AML-193 (cell line): ENCODE data around the gene PKDCC.

Source experiments
- DNase-seq, 2 experiments: peaks; one replicate each; lab custom pipeline; 2025; lab: John Stamatoyannopoulos, UW

PKDCC gene

GRCh38 chr2:42087137-42087856 lies 39.5 kb downstream of the PKDCC start:
- no peak for DNase-seq

- DNase-seq = no peak
Observed at GRCh38 chr2:42087857-42088195, 40.0 kb downstream of the PKDCC start.

GRCh38 chr2:42089340-42089925 lies 41.6 kb downstream of the PKDCC start:
- peak; percentile 13 to 23 for DNase-seq

- no peak for DNase-seq
Observed at GRCh38 chr2:42090216-42090615, 42.4 kb downstream of the PKDCC start.

GRCh38 chr2:42091671-42092070 lies 43.9 kb downstream of the PKDCC start:
- DNase-seq = no peak

GRCh38 chr2:42092084-42092996 lies 44.5 kb downstream of the PKDCC start:
- peak; percentile 51 to 57 for DNase-seq

GRCh38 chr2:42094114-42094513 lies 46.3 kb downstream of the PKDCC start:
- no peak for DNase-seq

- peak; percentile 55 to 66 for DNase-seq
Observed at GRCh38 chr2:42095923-42096408, 48.1 kb downstream of the PKDCC start.

- DNase-seq = no peak
Observed at GRCh38 chr2:42096869-42097591, 49.2 kb downstream of the PKDCC start.

GRCh38 chr2:42098571-42099437 lies 51.0 kb downstream of the PKDCC start:
- DNase-seq = peak; percentile 87 to 90

GRCh38 chr2:42099438-42100173 lies 51.8 kb downstream of the PKDCC start:
- no peak for DNase-seq

- DNase-seq = no peak
Observed at GRCh38 chr2:42100683-42101205, 52.9 kb downstream of the PKDCC start.

- no peak for DNase-seq
Observed at GRCh38 chr2:42101206-42102023, 53.6 kb downstream of the PKDCC start.

GRCh38 chr2:42102024-42102590 lies 54.3 kb downstream of the PKDCC start:
- no peak for DNase-seq

GRCh38 chr2:42102591-42103450 lies 55.0 kb downstream of the PKDCC start:
- DNase-seq = no peak

GRCh38 chr2:42103829-42104228 lies 56.0 kb downstream of the PKDCC start:
- no peak for DNase-seq

GRCh38 chr2:42104621-42105020 lies 56.8 kb downstream of the PKDCC start:
- DNase-seq = no peak
